Measurements from ENCODE around the gene RBM20.
A peak's percentile ranks its signal among the peaks of the same experiment; 100 is the strongest.
"Not testable (repeated sequence)": the region's sequence is repeated elsewhere in the genome, so short reads cannot be mapped to it uniquely, and the experiment has no call there.

Gene RBM20

DNA sequence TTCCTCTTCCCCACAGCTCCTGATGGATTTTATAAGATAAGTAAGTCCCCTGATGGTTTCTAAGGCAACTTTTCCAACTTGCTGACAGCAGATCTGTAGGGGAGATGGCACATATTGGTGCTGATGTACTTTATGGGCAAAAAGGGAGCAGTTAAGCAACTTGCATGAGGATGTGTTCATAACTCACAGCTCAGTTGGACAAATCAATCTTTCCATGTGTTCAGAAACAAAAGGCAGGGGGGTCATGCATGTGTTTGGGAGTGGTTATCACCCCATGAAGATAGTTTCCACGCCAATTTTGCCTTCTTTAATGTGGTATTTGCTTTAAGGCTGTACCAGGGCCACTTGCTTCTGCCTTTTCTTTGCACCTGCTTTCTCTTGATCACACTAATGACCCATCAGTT, 6.1 kb downstream of the RBM20 start:
- H3K9me3 ChIP-seq (replicated peaks in 1 of 11), result no peaks in the 10 kb centered on the region
- H3K27me3 ChIP-seq, result peaks cover 16 to 32% (median 20%) of the 10 kb centered on the region in 11 experiments
- no peak for TF ChIP-seq Cebpa-rat (IDR thresholded peaks at IDR 0.05)
- H4K20me1 ChIP-seq, result peaks cover 0 to 2% (median 0%) of the 10 kb centered on the region in 11 experiments; a peak in 1 of 22 replicates
- H3K4me3 ChIP-seq, result no peak overlapping the region
- no peaks in the 10 kb centered on the region for H3K36me3 ChIP-seq
- no peak overlapping the region for H3K27ac ChIP-seq
- H3K9ac ChIP-seq, result no peak overlapping the region
- H3K4me2 ChIP-seq, result peak overlapping the region; percentile 12 to 68 (median 37); a peak in 20 of 22 replicates
- peaks cover 21 to 35% (median 30%) of the 10 kb centered on the region in 10 experiments; a peak in 19 of 20 replicates for H3K4me1 ChIP-seq

GRCh38 chr10:110651044-110651958, 7.2 kb downstream of the RBM20 start:
- Histone ChIP-seq H3K9ac (peak overlapping the region in 1 of 11 experiments; percentile 25; a peak in 1 of 22 replicates), H4K20me1 (no peaks in the 10 kb centered on the region), H3K4me3 (no peak overlapping the region), H3K27me3 (peaks cover 5 to 22% (median 10%) of the 10 kb centered on the region in 11 experiments), H3K36me3 (no peaks in the 10 kb centered on the region), H3K4me1 (peaks cover 21 to 35% (median 30%) of the 10 kb centered on the region in 10 experiments; a peak in 19 of 20 replicates), H3K9me3 (replicated peaks in 1 of 11) (no peaks in the 10 kb centered on the region), H3K27ac (peak overlapping the region in 3 of 11 experiments; percentile 27 to 45 (median 37); a peak in 2 of 22 replicates), H3K4me2 (peak overlapping the region; percentile 44 to 68 (median 56); a peak in 21 of 22 replicates)
- TF ChIP-seq Cebpa-rat (IDR thresholded peaks at IDR 0.05), result no peak

DNA sequence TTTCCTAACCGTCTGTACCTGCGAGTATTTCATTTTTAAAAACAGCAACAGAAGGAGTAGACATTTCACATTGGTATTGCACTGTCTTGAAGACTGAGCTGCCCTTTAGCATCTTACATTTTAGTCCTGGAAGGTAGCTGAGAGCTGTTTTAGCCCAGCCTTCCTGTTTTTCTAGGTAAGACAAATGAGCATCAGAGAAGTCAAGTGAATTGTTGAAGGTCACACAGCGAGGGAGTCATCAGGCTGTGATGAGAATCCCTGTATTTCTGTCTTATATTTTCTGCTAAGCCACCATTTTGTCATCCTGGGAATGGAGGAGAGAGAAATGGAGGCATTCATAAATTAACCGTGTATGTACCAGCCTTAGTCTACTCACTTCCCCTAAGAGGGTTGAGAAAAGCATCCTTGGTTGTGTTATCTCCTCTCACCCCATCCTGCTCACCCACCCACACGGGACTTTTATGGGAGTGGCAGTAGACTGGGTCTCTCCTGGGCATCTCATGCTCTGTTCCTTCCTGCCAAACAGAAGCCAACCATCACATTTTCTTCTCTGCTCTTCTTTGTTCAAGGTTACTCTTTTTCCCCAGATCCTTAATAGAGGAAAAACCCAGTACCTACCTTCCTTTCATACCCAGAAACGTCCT, 8.5 kb downstream of the RBM20 start:
- Histone ChIP-seq H3K9ac (no peak overlapping the region), H3K36me3 (no peaks in the 10 kb centered on the region), H3K27me3 (peaks cover 0 to 9% (median 0%) of the 10 kb centered on the region in 11 experiments; a peak in 8 of 22 replicates), H3K27ac (no peak overlapping the region), H3K4me3 (no peak overlapping the region), H3K9me3 (replicated peaks in 1 of 11) (no peaks in the 10 kb centered on the region), H3K4me1 (peaks cover 21 to 35% (median 30%) of the 10 kb centered on the region in 10 experiments; a peak in 19 of 20 replicates), H4K20me1 (no peaks in the 10 kb centered on the region), H3K4me2 (peak overlapping the region in 4 of 11 experiments; percentile 2 to 68 (median 30); a peak in 4 of 22 replicates)
- no peak for TF ChIP-seq Cebpa-rat (IDR thresholded peaks at IDR 0.05)

GRCh38 chr10:110655320-110655719, 11.2 kb downstream of the RBM20 start:
- H3K27ac ChIP-seq, result no peak overlapping the region

GRCh38 chr10:110656612-110657011, 12.5 kb downstream of the RBM20 start:
- H4K20me1 ChIP-seq, result no peaks in the 10 kb centered on the region
- H3K4me3 ChIP-seq, result no peak overlapping the region
- H3K27me3 ChIP-seq, result no peaks in the 10 kb centered on the region
- no peak overlapping the region for H3K9ac ChIP-seq
- no peaks in the 10 kb centered on the region for H3K9me3 ChIP-seq (replicated peaks in 1 of 11)
- no peaks in the 10 kb centered on the region for H3K36me3 ChIP-seq
- no peak for TF ChIP-seq Cebpa-rat (IDR thresholded peaks at IDR 0.05)
- no peak overlapping the region for H3K27ac ChIP-seq
- H3K4me1 ChIP-seq, result peaks cover 5 to 12% (median 7%) of the 10 kb centered on the region in 10 experiments; a peak in 18 of 20 replicates
- H3K4me2 ChIP-seq, result no peak overlapping the region

More at GRCh38 chr10:110655320-110655719, 11.2 kb downstream of the RBM20 start:
- Histone ChIP-seq H3K9me3 (replicated peaks in 1 of 11) (no peaks in the 10 kb centered on the region), H3K36me3 (no peaks in the 10 kb centered on the region), H3K27me3 (no peaks in the 10 kb centered on the region), H3K4me1 (peaks cover 10 to 24% (median 20%) of the 10 kb centered on the region in 10 experiments; a peak in 19 of 20 replicates), H3K9ac (no peak overlapping the region), H3K4me2 (no peak overlapping the region), H3K4me3 (no peak overlapping the region), H4K20me1 (no peaks in the 10 kb centered on the region)
- no peak for TF ChIP-seq Cebpa-rat (IDR thresholded peaks at IDR 0.05)

DNA sequence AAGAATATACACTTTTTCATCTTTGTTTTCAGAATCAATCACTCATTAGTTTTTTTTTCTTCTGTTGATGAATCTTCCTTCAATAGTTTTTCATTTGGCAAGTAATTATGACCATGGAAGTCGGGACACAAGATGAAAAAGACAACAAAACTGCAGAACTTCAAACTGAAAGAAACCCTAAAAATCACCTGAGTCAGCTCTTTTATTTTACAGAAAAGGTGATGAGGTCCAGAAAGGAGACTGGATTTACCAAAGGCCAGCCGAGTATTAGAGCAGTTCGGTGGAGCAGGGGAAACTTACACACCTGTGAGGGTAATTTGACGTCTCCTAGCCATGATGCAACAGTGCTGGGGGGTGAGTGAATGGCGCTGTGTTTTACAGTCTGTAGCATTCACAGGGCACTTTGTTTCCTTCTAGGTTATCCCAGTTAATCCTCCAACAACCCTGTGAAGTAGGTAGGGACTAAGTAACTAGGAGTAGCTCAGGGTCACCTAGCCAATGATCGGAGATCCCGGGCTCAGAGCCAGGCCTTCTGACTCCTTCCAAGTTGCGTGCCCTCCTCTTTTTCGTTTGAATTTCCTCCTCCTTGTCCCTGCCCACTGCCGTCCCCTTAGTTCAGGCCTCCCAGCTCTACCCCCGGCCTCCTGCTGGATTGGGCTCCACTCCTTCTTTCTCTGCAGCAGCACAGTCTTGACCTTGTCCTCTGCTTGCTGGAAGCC, 14.0 kb downstream of the RBM20 start:
- no peaks in the 10 kb centered on the region for H4K20me1 ChIP-seq
- H3K9ac ChIP-seq, result no peak overlapping the region
- no peaks in the 10 kb centered on the region for H3K9me3 ChIP-seq (replicated peaks in 1 of 11)
- H3K27me3 ChIP-seq, result no peaks in the 10 kb centered on the region
- TF ChIP-seq Cebpa-rat (IDR thresholded peaks at IDR 0.05), result no peak
- H3K36me3 ChIP-seq, result no peaks in the 10 kb centered on the region
- no peak overlapping the region for H3K27ac ChIP-seq
- 0 out of 20 replicates have a peak, but pooled peaks cover 0 to 6% (median 0%) of the 10 kb centered on the region in 10 experiments for H3K4me1 ChIP-seq
- no peak overlapping the region for H3K4me2 ChIP-seq
- no peak overlapping the region for H3K4me3 ChIP-seq

GRCh38 chr10:110659558-110659957, 15.4 kb downstream of the RBM20 start:
- H3K4me1 ChIP-seq, result 0 out of 20 replicates have a peak, but pooled peaks cover 0 to 6% (median 0%) of the 10 kb centered on the region in 10 experiments
- no peak overlapping the region for H3K27ac ChIP-seq
- no peak overlapping the region for H3K9ac ChIP-seq
- H3K27me3 ChIP-seq, result no peaks in the 10 kb centered on the region
- TF ChIP-seq Cebpa-rat (IDR thresholded peaks at IDR 0.05), result no peak
- H4K20me1 ChIP-seq, result no peaks in the 10 kb centered on the region
- no peak overlapping the region for H3K4me3 ChIP-seq
- no peaks in the 10 kb centered on the region for H3K36me3 ChIP-seq
- H3K9me3 ChIP-seq (replicated peaks in 1 of 11), result no peaks in the 10 kb centered on the region
- no peak overlapping the region for H3K4me2 ChIP-seq

- not testable (repeated sequence) for H3K9ac ChIP-seq; H4K20me1 ChIP-seq; H3K36me3 ChIP-seq; H3K4me1 ChIP-seq; H3K4me3 ChIP-seq; H3K4me2 ChIP-seq; H3K27me3 ChIP-seq; H3K9me3 ChIP-seq (replicated peaks in 1 of 11); H3K27ac ChIP-seq
These were observed 16.2 kb downstream of the RBM20 start for GRCh38 chr10:110660289-110660688.

- Histone ChIP-seq H3K4me1 (0 out of 20 replicates have a peak, but pooled peaks cover 0 to 6% (median 0%) of the 10 kb centered on the region in 10 experiments), H3K27ac (no peak overlapping the region), H3K27me3 (no peaks in the 10 kb centered on the region), H3K9me3 (replicated peaks in 1 of 11) (no peaks in the 10 kb centered on the region), H3K36me3 (no peaks in the 10 kb centered on the region), H4K20me1 (no peaks in the 10 kb centered on the region), H3K9ac (no peak overlapping the region), H3K4me3 (no peak overlapping the region), H3K4me2 (no peak overlapping the region)
- no peak for TF ChIP-seq Cebpa-rat (IDR thresholded peaks at IDR 0.05)
These were observed 17.2 kb downstream of the RBM20 start for GRCh38 chr10:110661292-110661691.
